Peyer's patch (tissue), 4 donors: ENCODE data around the gene CR1L.

ENCODE experiments used
- CTCF ChIP-seq, 6 experiments: fragments of 450-650 bp in 4 of 6; fragments of 200-600 bp in 2 of 6; sonication (generic) in 1 of 6; IDR thresholded peaks; one replicate each; pipeline ENCODE4 v1.5.1; 2017 to 2019; ENCODE audit warnings: antibody characterized with exemption in 6 of 6, mild to moderate bottlenecking in 3 of 6, moderate library complexity in 1 of 6
- POLR2A ChIP-seq, 2 donors: fragments of 450-650 bp; IDR thresholded peaks; one replicate each; pipeline ENCODE4 v1.5.1; 2017; ENCODE audit warnings: antibody characterized with exemption in 2 of 2, mild to moderate bottlenecking in 2 of 2, moderate library complexity in 2 of 2

- TF ChIP-seq CTCF (IDR thresholded peaks at IDR 0.05) (no peak), POLR2A (IDR thresholded peaks at IDR 0.05) (no peak)
These were observed 108.7 kb downstream of the CR1L start for GRCh38 chr1:207753611-207754010.
